Ectodermal cell (in vitro differentiated cells): Measurements from ENCODE around the gene MYOG.

Source experiments
- H3K27ac ChIP-seq: 2 replicates; pipeline ENCODE4 v1.7.0; 2013; ENCODE audit warnings: mild to moderate bottlenecking, low read depth, low read length; ENCODE audit not compliant: insufficient read depth, poor library complexity, severe bottlenecking
- H3K27me3 ChIP-seq: 2 replicates; pipeline ENCODE4 v1.7.0; 2013; ENCODE audit warnings: mild to moderate bottlenecking, low read length; ENCODE audit not compliant: insufficient read depth, control insufficient read depth, poor library complexity, severe bottlenecking
- H3K36me3 ChIP-seq: one replicate; pipeline ENCODE4 v1.7.0; 2013; ENCODE audit warnings: low read length; ENCODE audit not compliant: control insufficient read depth, insufficient read depth
- H3K4me1 ChIP-seq: one replicate; pipeline ENCODE4 v1.7.0; 2013; ENCODE audit warnings: low read length; ENCODE audit not compliant: control insufficient read depth, insufficient read depth
- H3K4me3 ChIP-seq: 2 replicates; pipeline ENCODE4 v1.7.0; 2013; ENCODE audit warnings: low read depth, low read length, control low read depth; ENCODE audit not compliant: insufficient read depth
- H3K9me3 ChIP-seq: 2 replicates; pipeline ENCODE4 v1.7.0; 2013; ENCODE audit warnings: mild to moderate bottlenecking, low read length, moderate library complexity; ENCODE audit not compliant: control insufficient read depth
- WGBS, 2 experiments: methylation state at CpG; one replicate each; pipeline ENCODE4 v1.1.7; 2013; ENCODE audit warnings: missing lambda C conversion rate in 2 of 2; 5-methylcytosine and 5-hydroxymethylcytosine counted together

MYOG gene

GRCh38 chr1:203090421-203091198 is 4.8 kb upstream of the MYOG start:
- H3K27me3 ChIP-seq: no peaks in the 10 kb centered on the region
- peaks cover 26% of the 10 kb centered on the region for H3K4me1 ChIP-seq
- no peaks in the 10 kb centered on the region for H3K9me3 ChIP-seq
- 84 to 88% methylated on average over 6 of the region's 6 CpGs for WGBS, 2 experiments
- H3K27ac ChIP-seq: no peak overlapping the region
- no peaks in the 10 kb centered on the region for H3K36me3 ChIP-seq
- H3K4me3 ChIP-seq: no peak overlapping the region

DNA sequence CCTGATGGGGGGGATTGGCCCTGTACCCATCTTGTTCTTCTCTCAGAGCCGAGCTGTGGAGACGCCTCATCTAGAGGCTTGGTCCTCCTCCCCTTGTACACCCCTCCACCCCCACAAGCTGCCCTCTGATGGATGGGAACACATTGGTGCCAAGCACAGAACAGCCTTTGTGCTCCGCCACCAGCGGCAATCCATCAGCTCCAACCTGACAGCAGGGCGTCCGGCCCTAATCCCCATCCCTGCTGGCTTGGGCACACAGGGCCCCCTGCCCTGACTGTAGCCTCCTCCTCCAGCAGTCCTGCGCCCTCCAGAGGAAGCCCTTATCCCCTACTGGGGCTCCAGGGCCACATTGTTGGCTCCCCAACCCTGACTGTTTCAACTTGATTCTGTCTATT is 3.8 kb upstream of the MYOG start:
- no peaks in the 10 kb centered on the region for H3K9me3 ChIP-seq
- no peak overlapping the region for H3K27ac ChIP-seq

DNA sequence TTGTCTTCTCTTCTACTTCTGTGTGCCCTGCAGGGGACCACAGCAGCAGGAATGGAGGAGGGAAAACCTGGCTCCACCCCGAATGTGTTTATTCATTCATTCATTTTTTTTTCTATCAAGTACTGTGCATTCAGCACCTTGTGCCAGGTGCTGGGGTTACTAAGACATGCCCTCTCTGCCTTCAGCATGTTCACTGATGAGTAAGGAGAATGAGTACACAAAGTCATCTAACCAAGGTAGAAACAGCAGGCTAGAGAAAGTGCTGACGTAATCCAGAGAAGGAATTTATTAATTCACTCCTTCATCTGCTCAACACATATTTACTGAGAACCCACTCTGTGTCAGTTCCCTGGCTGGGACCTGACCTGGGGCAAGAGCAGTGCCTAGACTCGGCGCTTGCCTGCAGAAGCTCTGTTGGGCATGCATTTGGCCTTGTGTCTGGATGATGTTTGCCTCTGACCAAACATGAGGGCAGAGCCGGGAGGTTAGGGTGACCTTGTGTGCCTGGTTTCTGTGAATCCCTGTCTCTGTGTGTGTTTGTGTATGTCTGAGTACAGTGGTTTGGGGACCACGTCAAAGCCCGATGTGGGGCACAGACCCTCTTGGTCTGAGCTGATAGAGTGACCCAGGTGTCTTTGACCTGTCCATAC is 3.3 kb upstream of the MYOG start:
- Histone ChIP-seq H3K4me1 (peaks cover 26% of the 10 kb centered on the region), H3K4me3 (no peak overlapping the region), H3K9me3 (no peaks in the 10 kb centered on the region), H3K36me3 (no peaks in the 10 kb centered on the region), H3K27me3 (no peaks in the 10 kb centered on the region), H3K27ac (no peak overlapping the region)
- WGBS, 2 experiments: 92 to 94% methylated on average over 7 of the region's 7 CpGs

More for the DNA sequence above, 3.8 kb upstream of the MYOG start:
- WGBS, 2 experiments: 56 to 60% methylated on average over 7 of the region's 7 CpGs
- H3K4me1 ChIP-seq: peaks cover 26% of the 10 kb centered on the region
- no peaks in the 10 kb centered on the region for H3K36me3 ChIP-seq
- no peaks in the 10 kb centered on the region for H3K27me3 ChIP-seq
- no peak overlapping the region for H3K4me3 ChIP-seq

DNA sequence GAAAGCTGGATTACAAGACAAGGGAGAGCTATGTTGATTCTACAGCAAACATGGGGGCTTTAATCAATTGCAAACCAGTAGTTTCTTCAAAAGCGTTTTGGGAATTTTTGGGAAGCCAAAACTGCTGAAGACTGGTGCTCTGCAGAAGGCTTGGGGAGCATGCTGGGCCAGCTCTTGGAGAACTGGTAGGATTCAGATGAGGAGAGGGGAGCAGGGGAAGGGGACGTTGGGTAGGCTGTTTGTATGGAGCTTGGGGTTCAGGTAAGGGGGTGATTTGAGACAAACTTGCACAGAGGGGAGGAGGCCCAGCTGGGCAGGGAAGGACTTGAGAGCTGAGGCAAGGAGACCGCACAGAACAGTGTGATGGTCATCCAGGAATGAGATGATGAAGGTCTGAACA is 2.6 kb upstream of the MYOG start:
- Histone ChIP-seq H3K4me3 (no peak overlapping the region), H3K9me3 (no peaks in the 10 kb centered on the region), H3K36me3 (no peaks in the 10 kb centered on the region), H3K4me1 (peaks cover 27% of the 10 kb centered on the region), H3K27me3 (no peaks in the 10 kb centered on the region), H3K27ac (no peak overlapping the region)
- 92 to 96% methylated on average over 3 of the region's 3 CpGs for WGBS, 2 experiments

DNA sequence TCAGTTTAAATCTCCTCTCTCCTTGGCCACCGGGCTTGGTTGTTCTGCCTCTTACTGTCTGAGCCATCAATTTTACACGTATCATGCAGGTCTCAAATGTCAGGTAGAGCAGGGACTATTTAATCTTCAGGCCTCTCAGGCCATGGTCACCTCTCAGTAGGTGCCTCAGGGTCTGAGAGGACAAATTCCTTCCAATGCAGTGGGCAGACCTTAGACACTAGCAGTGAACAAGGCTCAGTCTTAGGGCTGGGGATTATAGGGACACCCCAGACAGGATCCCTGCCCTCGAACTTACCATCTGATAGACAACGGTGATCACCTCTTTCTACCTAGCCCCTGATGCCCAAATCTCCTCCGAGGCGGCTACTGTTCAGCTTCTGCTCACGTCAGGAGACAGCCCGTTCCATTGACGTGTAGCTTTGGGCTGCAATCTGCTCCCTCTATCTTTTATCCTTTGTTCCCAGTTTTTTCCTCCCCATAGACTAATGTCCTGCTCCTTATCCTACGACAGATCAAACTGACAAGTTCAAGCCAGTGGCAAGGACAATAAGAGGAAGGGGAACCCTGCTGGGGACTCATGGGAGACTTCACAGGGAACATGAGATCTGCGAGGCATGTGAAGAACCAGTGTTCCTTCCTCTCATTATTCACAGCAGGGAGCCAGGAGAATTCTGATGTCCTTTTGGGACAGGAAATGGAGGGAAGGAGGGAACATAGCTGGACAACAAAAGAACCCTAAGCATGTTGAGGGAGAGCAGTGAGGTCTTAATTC is 1.4 kb upstream of the MYOG start:
- H3K27ac ChIP-seq: no peak overlapping the region
- 86 to 91% methylated on average over 11 of the region's 11 CpGs for WGBS, 2 experiments

GRCh38 chr1:203084588-203085527 is 954 bp downstream of the MYOG start:
- H3K27ac ChIP-seq: no peak overlapping the region
- H3K27me3 ChIP-seq: no peaks in the 10 kb centered on the region
- WGBS, 2 experiments: 88 to 90% methylated on average over 14 of the region's 14 CpGs

More for the DNA sequence above, 1.4 kb upstream of the MYOG start:
- H3K27me3 ChIP-seq: no peaks in the 10 kb centered on the region
- H3K4me3 ChIP-seq: no peak overlapping the region
- no peaks in the 10 kb centered on the region for H3K9me3 ChIP-seq
- H3K4me1 ChIP-seq: peaks cover 38% of the 10 kb centered on the region
- no peaks in the 10 kb centered on the region for H3K36me3 ChIP-seq

GRCh38 chr1:203083463-203083921 is 2.3 kb downstream of the MYOG start:
- Histone ChIP-seq H3K4me1 (peaks cover 29% of the 10 kb centered on the region), H3K36me3 (no peaks in the 10 kb centered on the region), H3K27me3 (no peaks in the 10 kb centered on the region), H3K9me3 (no peaks in the 10 kb centered on the region), H3K27ac (no peak overlapping the region), H3K4me3 (no peak overlapping the region)
- WGBS, 2 experiments: 94% methylated on average over 11 of the region's 11 CpGs

More at GRCh38 chr1:203084588-203085527, 954 bp downstream of the MYOG start:
- no peak overlapping the region for H3K4me3 ChIP-seq
- H3K4me1 ChIP-seq: peaks cover 36% of the 10 kb centered on the region
- H3K9me3 ChIP-seq: no peaks in the 10 kb centered on the region
- H3K36me3 ChIP-seq: no peaks in the 10 kb centered on the region

DNA sequence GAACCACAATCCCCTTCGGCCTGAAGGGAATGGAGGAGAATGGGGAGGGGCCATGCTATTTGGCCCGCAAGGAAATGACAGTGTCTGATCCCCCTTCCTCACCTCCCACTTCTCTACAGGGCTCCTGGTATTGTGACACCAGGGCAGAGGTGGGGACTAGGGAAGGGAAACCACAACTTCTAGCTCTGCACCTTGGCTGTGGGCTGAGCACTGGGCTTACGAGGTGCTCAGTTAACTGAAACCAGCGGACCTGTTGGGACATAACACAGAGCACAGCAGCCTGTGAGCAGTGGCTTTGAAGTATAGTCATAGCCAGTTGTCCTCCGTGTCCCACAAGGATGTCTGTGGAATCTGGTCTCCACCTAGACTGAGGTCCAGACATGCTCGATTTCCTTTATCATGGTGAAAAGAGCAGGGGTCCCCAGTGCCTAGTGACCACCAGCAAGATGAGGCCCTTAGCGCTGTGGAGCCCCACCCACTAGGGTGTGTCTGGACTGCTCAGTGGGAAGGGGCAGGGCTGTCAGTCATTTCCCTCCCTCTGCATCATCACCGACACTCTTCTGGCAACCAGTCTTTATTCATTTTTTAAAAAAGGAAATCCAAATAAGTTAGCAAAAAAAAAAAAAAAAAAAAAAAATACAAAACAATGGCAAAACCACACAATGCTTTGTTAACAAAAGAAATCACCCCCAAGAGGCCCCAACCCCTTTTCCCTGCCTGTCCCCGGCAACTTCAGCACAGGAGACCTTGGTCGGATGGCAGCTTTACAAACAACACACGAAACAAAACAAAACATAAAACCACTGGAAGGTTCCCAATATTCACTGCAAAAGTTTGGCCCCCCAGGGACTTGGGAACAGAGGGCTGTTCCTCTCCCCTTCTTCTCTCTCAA is 3.0 kb downstream of the MYOG start:
- Histone ChIP-seq H3K4me1 (peaks cover 29% of the 10 kb centered on the region), H3K9me3 (no peaks in the 10 kb centered on the region), H3K4me3 (no peak overlapping the region), H3K36me3 (no peaks in the 10 kb centered on the region), H3K27ac (no peak overlapping the region), H3K27me3 (peaks cover 4% of the 10 kb centered on the region)
- WGBS, 2 experiments: 75 to 77% methylated on average over 10 to 11 of the region's 11 CpGs

DNA sequence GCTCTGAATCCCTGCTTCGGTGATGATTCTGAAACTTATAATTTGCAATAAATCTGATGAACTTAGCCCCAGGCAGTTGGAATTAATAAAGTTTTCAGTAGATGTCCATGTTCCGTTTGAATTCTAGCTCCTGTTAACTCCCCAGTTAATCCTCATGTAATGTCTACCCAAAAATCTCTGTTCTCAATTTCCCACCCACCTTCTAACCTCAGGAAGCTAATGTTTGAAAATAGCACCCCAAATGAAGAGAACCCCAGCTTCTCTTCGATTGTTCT is 3.6 kb downstream of the MYOG start:
- H3K27me3 ChIP-seq: peaks cover 11% of the 10 kb centered on the region
- no peak overlapping the region for H3K27ac ChIP-seq
- peaks cover 25% of the 10 kb centered on the region for H3K4me1 ChIP-seq
- H3K36me3 ChIP-seq: no peaks in the 10 kb centered on the region
- H3K9me3 ChIP-seq: no peaks in the 10 kb centered on the region
- 82 to 83% methylated on average over 3 of the region's 3 CpGs for WGBS, 2 experiments
- H3K4me3 ChIP-seq: no peak overlapping the region
